CD14-positive monocyte (primary cell): ENCODE data around the gene CNIH2. TPM values are rescaled to one million over a fixed set of nuclear protein-coding genes. Genes with fewer than 3 reads are reported as not detected.
A peak's percentile ranks its signal among the peaks of the same experiment; 100 is the strongest.

Source experiments
- DNase-seq, 3 donors: peaks; one replicate each; pipeline ENCODE4 v3.0.0-alpha.2; 2011 to 2022
- H2AFZ ChIP-seq: 2 replicates; pipeline ENCODE4 v1.6.0; 2012; ENCODE audit warnings: mild to moderate bottlenecking, low read depth, low read length, inconsistent platforms; ENCODE audit not compliant: insufficient read depth, poor library complexity, severe bottlenecking
- H3K27ac ChIP-seq, 2 donors: 1 replicate in 1 of 2; 2 replicates in 1 of 2; pipeline ENCODE4 v1.5.1; 2012 to 2013; ENCODE audit warnings: low read length in 2 of 2, control low read depth in 1 of 2, inconsistent platforms in 1 of 2, low read depth in 1 of 2, mild to moderate bottlenecking in 1 of 2
- H3K27me3 ChIP-seq, 2 donors: one replicate each; pipeline versions ENCODE4 v1.6.0 to v1.6.1; 2011 to 2013; ENCODE audit warnings: low read length in 2 of 2; ENCODE audit not compliant: control insufficient read depth in 2 of 2, insufficient read depth in 2 of 2
- H3K36me3 ChIP-seq, 2 donors: replicated peaks in 1 of 2; 1 replicate in 1 of 2; 2 replicates in 1 of 2; pipeline versions ENCODE4 v1.5.1 to v1.6.1; 2012 to 2013; ENCODE audit warnings: low read length in 2 of 2, control low read depth in 1 of 2, inconsistent platforms in 1 of 2, mild to moderate bottlenecking in 1 of 2; ENCODE audit not compliant: insufficient read depth in 2 of 2, control insufficient read depth in 1 of 2
- H3K4me1 ChIP-seq, 2 donors: 1 replicate in 1 of 2; 2 replicates in 1 of 2; pipeline versions ENCODE4 v1.5.1 to v1.6.1; 2012 to 2013; ENCODE audit warnings: low read length in 2 of 2, control low read depth in 1 of 2, inconsistent platforms in 1 of 2, mild to moderate bottlenecking in 1 of 2, moderate library complexity in 1 of 2; ENCODE audit not compliant: insufficient read depth in 2 of 2, control insufficient read depth in 1 of 2
- H3K4me2 ChIP-seq: replicated peaks from 2 replicates; pipeline ENCODE3; 2012; ENCODE audit warnings: low read length, moderate library complexity, mild to moderate bottlenecking; ENCODE audit not compliant: poor library complexity, severe bottlenecking; ENCODE audit errors: extremely low read depth
- H3K4me3 ChIP-seq, 3 experiments: fragments of 200-600 bp in 1 of 3; sonication (generic) in 1 of 3; replicated peaks in 1 of 3; 1 replicate in 2 of 3; 2 replicates in 1 of 3; pipeline ENCODE4 v1.5.1; 2011 to 2013; ENCODE audit warnings: low read length in 3 of 3, mild to moderate bottlenecking in 3 of 3, control low read depth in 2 of 3, low read depth in 2 of 3, inconsistent platforms in 1 of 3, moderate library complexity in 1 of 3
- H3K79me2 ChIP-seq: 2 replicates; pipeline ENCODE4 v1.6.0; 2012; ENCODE audit warnings: mild to moderate bottlenecking, control low read depth, inconsistent platforms, low read length, moderate library complexity; ENCODE audit not compliant: insufficient read depth
- H3K9ac ChIP-seq: 2 replicates; pipeline ENCODE4 v1.6.0; 2017; ENCODE audit warnings: low read length, mild to moderate bottlenecking; ENCODE audit not compliant: insufficient read depth, poor library complexity, severe bottlenecking
- H3K9me3 ChIP-seq, 2 donors: replicated peaks in 1 of 2; 1 replicate in 1 of 2; 2 replicates in 1 of 2; pipeline versions ENCODE4 v1.5.1 to v1.6.1; 2012 to 2013; ENCODE audit warnings: low read length in 2 of 2, control low read depth in 1 of 2; ENCODE audit not compliant: control insufficient read depth in 1 of 2, insufficient read depth in 1 of 2
- H4K20me1 ChIP-seq: 2 replicates; pipeline ENCODE4 v1.6.0; 2012; ENCODE audit warnings: mild to moderate bottlenecking, low read length, control low read depth, moderate library complexity; ENCODE audit not compliant: insufficient read depth
- H3K27ac Mint-ChIP-seq, 7 donors: one replicate each; pipeline ENCODE4 v1.8.0; 2020; ENCODE audit warnings: mild to moderate bottlenecking in 7 of 7, mixed read lengths in 7 of 7, moderate library complexity in 6 of 7, inconsistent platforms in 2 of 7
- H3K27me3 Mint-ChIP-seq, 3 donors: one replicate each; pipeline ENCODE4 v1.8.0; 2021 to 2022; ENCODE audit warnings: low read depth in 3 of 3, mild to moderate bottlenecking in 3 of 3, mixed read lengths in 3 of 3, moderate library complexity in 3 of 3, inconsistent platforms in 1 of 3
- H3K36me3 Mint-ChIP-seq, 2 donors: one replicate each; pipeline ENCODE4 v1.8.0; 2020; ENCODE audit warnings: mixed read lengths in 2 of 2, inconsistent platforms in 1 of 2, mild to moderate bottlenecking in 1 of 2
- H3K4me1 Mint-ChIP-seq: one replicate; pipeline ENCODE4 v1.8.0; 2020; ENCODE audit warnings: mild to moderate bottlenecking, mixed read lengths
- H3K4me3 Mint-ChIP-seq, 2 donors: one replicate each; pipeline ENCODE4 v1.8.0; 2020; ENCODE audit warnings: mild to moderate bottlenecking in 2 of 2, mixed read lengths in 2 of 2, moderate library complexity in 1 of 2
- H3K9me3 Mint-ChIP-seq, 7 donors: one replicate each; pipeline ENCODE4 v1.8.0; 2020 to 2022; ENCODE audit warnings: mixed read lengths in 7 of 7, mild to moderate bottlenecking in 6 of 7, moderate library complexity in 6 of 7, inconsistent platforms in 2 of 7
- WGBS: methylation state at CpG from one replicate; pipeline ENCODE4 v1.1.5; 2013; ENCODE audit warnings: missing lambda C conversion rate; ENCODE audit not compliant: insufficient coverage; 5-methylcytosine and 5-hydroxymethylcytosine counted together
- intact Hi-C, 2 donors: fragments of 100-400 bp; cut with micrococcal nuclease; formaldehyde crosslinking; loops; one replicate each; pipeline versions ENCODE4 v1.15.0 to v1.15.1; 2023
- polyA plus RNA-seq, 3 donors: library from polyadenylated mRNA; depleted of rRNA in 1 of 3; unstranded in 2 of 3; stranded (reverse) in 1 of 3; fragments of 300-500 nt in 2 of 3; fragments of >200 nt in 1 of 3; fragmentation: Illumina TruSeq in 2 of 3; gene quantifications; 1 replicate in 2 of 3; 2 replicates in 1 of 3; pipeline ENCODE4 v1.2.3, GENCODE V29; 2012 to 2021
- TF ChIP-seq, protein P1 (sequence below): fragments of 200-600 bp; IDR thresholded peaks from one replicate; pipeline ENCODE4 v1.8.0; 2022; ENCODE audit warnings: antibody characterized with exemption, mild to moderate bottlenecking

Gene CNIH2
- polyA plus RNA-seq, 3 donors, result 1.2 TPM; not detected in 2

- no peak overlapping the region for H3K4me3 ChIP-seq
- no CpG with 5 or more reads among the region's 1 CpG for WGBS
- H3K4me1 ChIP-seq, result peaks cover 52 to 63% of the 10 kb centered on the region in 2 donors
- no peak overlapping the region for H3K27ac Mint-ChIP-seq
- H3K36me3 ChIP-seq, result no peaks in the 10 kb centered on the region
- no peak overlapping the region for H3K4me2 ChIP-seq
- H3K27me3 ChIP-seq, result no peaks in the 10 kb centered on the region
- no peaks in the 10 kb centered on the region for H3K79me2 ChIP-seq
- peaks cover 0 to 2% (median 0%) of the 10 kb centered on the region in 7 donors for H3K9me3 Mint-ChIP-seq
- TF ChIP-seq, protein P1, sequence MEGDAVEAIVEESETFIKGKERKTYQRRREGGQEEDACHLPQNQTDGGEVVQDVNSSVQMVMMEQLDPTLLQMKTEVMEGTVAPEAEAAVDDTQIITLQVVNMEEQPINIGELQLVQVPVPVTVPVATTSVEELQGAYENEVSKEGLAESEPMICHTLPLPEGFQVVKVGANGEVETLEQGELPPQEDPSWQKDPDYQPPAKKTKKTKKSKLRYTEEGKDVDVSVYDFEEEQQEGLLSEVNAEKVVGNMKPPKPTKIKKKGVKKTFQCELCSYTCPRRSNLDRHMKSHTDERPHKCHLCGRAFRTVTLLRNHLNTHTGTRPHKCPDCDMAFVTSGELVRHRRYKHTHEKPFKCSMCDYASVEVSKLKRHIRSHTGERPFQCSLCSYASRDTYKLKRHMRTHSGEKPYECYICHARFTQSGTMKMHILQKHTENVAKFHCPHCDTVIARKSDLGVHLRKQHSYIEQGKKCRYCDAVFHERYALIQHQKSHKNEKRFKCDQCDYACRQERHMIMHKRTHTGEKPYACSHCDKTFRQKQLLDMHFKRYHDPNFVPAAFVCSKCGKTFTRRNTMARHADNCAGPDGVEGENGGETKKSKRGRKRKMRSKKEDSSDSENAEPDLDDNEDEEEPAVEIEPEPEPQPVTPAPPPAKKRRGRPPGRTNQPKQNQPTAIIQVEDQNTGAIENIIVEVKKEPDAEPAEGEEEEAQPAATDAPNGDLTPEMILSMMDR, result no peak
- peaks cover 0 to 2% of the 10 kb centered on the region in 2 donors for H3K36me3 Mint-ChIP-seq
- no peaks in the 10 kb centered on the region for H3K9me3 ChIP-seq
- intact Hi-C loops, result loop anchor here in 1 of 2 donors (10.0 kb wide), 1 partner anchor 71 kb away; no protein-coding TSS in a partner anchor
- H3K4me3 Mint-ChIP-seq, result no peak overlapping the region
- no peaks in the 10 kb centered on the region for H4K20me1 ChIP-seq
- H3K27ac ChIP-seq, result no peak overlapping the region
- no peak overlapping the region for H2AFZ ChIP-seq
- no peak for DNase-seq
- no peak overlapping the region for H3K9ac ChIP-seq
- peaks cover 46% of the 10 kb centered on the region for H3K4me1 Mint-ChIP-seq
- peaks cover 4 to 18% (median 15%) of the 10 kb centered on the region in 3 donors for H3K27me3 Mint-ChIP-seq
Measured at GRCh38 chr11:66314186-66314501, 36.2 kb downstream of the CNIH2 start.

DNA sequence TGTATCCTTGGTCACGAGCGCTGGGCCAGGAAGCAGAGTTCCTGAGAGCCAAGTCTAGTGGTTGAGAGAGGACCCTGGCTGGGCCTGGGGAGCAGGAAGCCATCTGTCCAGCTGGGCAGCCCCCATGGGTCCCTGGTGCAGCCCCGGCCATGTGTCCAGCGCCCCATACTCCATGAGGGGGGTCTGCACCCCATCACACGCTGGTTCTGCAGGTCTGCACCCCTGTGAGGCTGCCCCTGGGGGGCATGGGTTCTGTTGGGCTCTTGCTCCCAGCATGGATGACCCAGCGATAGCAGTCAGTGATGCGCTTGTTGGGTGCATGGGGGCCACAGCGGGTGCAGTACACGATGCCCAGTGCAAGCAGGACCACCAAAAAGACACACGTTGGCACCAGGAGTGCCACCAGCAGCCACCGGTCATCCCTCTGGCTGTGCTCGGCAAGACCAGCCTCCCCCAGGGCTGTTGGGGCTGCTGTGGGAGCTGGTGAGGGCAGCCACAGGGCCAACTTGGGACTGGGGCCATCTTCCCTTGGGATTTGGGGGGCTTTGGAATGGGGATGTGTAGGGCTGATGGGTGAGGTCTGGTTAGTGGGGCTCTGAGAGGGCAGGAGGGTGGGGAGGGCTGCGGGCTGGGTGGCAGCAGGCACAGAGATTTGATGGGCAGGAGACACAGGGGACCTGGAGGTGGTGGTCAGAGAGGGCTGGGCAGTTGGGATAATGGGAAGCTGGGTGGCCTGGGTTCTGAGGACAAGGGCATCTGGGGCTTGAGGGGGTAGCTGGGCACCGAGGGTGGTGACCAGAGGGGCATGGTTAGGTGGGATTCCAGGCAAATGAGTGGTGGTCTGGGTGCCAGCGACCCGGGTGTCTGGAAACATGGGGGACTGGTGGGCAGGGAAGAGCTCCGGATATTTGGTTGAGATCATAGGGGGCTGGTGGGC is 36.9 kb downstream of the CNIH2 start:
- H2AFZ ChIP-seq, result no peak overlapping the region
- TF ChIP-seq, protein P1, result no peak
- intact Hi-C loops, result loop anchor here in 1 of 2 donors (10.0 kb wide), 1 partner anchor 70 kb away; no protein-coding TSS in a partner anchor
- no peak overlapping the region for H3K4me2 ChIP-seq
- peaks cover 48% of the 10 kb centered on the region for H3K4me1 Mint-ChIP-seq
- H3K36me3 ChIP-seq, result no peaks in the 10 kb centered on the region
- H3K27ac Mint-ChIP-seq, result peak overlapping the region in 3 of 7 donors; percentile 35 to 87 (median 52)
- H3K27ac ChIP-seq, result no peak overlapping the region
- peaks cover 3 to 17% (median 15%) of the 10 kb centered on the region in 3 donors for H3K27me3 Mint-ChIP-seq
- H3K4me3 ChIP-seq, result no peak overlapping the region
- H4K20me1 ChIP-seq, result no peaks in the 10 kb centered on the region
- 95% methylated on average over 16 of the region's 17 CpGs for WGBS
- no peak overlapping the region for H3K9ac ChIP-seq
- no peaks in the 10 kb centered on the region for H3K9me3 ChIP-seq
- H3K36me3 Mint-ChIP-seq, result peaks cover 0 to 2% of the 10 kb centered on the region in 2 donors
- H3K79me2 ChIP-seq, result no peaks in the 10 kb centered on the region
- peaks cover 55 to 66% of the 10 kb centered on the region in 2 donors for H3K4me1 ChIP-seq
- H3K4me3 Mint-ChIP-seq, result peak overlapping the region in 1 of 2 donors; percentile 31
- peaks cover 0 to 2% (median 0%) of the 10 kb centered on the region in 7 donors for H3K9me3 Mint-ChIP-seq
- no peaks in the 10 kb centered on the region for H3K27me3 ChIP-seq
- DNase-seq, result no peak
